GM10266 (cell line): ENCODE measurements around the gene ZNF275.

Source experiments
- DNase-seq: peaks from one replicate; pipeline ENCODE4 v3.0.0; 2012; ENCODE audit errors: extremely low spot score
- TF ChIP-seq, protein P1 (sequence below): IDR thresholded peaks from 2 replicates; pipeline ENCODE4 v1.5.1; 2012; ENCODE audit warnings: mild to moderate bottlenecking, low read depth; ENCODE audit not compliant: control insufficient read depth, insufficient read depth; ENCODE audit errors: missing control alignments

Gene ZNF275

DNA sequence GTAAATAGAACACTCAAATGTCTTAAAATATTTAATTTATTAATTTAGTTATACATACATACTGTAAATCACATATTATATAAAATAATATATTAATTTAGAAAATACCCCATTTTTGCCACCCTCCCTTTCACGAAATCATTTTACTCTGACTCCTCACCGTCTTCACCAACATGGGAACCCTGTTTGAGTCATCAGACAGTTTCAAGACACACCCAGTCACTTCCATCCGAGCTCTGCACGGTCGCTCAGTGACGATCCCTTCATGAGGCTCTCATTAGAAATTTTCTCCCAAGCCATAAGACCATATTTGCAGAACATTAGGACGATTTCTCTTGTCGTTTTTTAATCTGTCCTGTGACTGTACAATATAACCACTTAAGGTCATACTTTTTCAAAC, 14.5 kb downstream of the ZNF275 start:
- no peak for DNase-seq
- TF ChIP-seq, protein P1, sequence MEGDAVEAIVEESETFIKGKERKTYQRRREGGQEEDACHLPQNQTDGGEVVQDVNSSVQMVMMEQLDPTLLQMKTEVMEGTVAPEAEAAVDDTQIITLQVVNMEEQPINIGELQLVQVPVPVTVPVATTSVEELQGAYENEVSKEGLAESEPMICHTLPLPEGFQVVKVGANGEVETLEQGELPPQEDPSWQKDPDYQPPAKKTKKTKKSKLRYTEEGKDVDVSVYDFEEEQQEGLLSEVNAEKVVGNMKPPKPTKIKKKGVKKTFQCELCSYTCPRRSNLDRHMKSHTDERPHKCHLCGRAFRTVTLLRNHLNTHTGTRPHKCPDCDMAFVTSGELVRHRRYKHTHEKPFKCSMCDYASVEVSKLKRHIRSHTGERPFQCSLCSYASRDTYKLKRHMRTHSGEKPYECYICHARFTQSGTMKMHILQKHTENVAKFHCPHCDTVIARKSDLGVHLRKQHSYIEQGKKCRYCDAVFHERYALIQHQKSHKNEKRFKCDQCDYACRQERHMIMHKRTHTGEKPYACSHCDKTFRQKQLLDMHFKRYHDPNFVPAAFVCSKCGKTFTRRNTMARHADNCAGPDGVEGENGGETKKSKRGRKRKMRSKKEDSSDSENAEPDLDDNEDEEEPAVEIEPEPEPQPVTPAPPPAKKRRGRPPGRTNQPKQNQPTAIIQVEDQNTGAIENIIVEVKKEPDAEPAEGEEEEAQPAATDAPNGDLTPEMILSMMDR: no peak

DNA sequence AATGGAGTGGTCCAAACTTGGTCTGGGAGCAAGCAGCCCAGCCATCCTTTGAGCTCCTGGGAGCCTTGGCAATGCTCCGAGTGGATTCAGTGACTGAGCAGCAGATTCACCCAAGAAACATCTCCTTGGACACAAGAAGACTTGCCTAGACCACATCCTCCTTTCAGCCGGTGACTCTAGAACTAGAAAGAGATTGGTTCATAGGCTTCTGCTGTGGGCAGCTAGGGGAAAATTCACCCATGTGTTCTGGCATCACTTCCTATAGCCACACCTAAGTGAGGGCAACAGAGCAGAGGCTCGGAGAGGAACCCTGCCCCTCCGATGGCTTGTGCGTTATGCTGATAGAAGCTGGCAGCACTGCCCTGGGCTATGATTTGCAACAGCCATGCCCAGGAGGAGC, 16.0 kb downstream of the ZNF275 start:
- TF ChIP-seq, protein P1: no peak
- no peak for DNase-seq

DNA sequence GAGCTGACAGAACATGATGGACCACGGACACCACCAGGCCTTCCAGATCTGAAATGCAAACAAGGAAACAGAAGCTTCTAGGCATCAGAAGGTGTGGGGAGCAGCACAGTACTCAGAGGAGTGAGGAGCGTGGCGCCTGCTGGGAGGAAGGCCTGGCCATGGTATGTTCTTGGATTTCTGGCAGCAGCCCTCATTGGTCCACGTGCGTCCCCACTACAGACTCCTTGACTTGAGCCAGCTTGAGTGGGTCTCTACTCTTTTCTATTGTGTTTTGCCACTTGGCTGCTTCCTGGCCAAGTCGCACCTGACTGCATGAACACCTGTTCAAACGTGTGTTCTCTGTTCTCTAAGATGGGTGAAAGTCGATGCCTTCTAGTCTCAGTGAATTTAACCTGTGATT, 18.0 kb downstream of the ZNF275 start:
- TF ChIP-seq, protein P1: no peak
- no peak for DNase-seq

DNA sequence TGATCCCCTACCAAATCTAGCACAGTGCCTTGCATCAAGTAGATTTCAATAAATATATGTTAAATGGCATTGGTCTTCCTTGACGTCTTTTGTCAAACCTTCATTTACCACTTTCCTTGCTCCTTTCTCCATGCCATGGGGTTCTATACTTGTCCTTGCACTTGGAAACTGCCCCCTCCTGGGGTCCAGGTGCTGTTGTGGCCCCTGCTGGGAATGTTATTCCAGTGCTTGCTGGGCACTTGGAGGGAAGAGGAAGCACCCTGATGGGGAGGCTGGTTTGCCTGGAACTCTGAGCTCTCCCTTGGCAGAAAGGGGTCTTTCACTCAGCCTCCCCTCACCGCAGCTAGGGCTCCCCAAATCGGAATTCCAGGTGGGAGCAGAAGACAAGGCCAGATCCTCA, 18.9 kb downstream of the ZNF275 start:
- TF ChIP-seq, protein P1: no peak

DNA sequence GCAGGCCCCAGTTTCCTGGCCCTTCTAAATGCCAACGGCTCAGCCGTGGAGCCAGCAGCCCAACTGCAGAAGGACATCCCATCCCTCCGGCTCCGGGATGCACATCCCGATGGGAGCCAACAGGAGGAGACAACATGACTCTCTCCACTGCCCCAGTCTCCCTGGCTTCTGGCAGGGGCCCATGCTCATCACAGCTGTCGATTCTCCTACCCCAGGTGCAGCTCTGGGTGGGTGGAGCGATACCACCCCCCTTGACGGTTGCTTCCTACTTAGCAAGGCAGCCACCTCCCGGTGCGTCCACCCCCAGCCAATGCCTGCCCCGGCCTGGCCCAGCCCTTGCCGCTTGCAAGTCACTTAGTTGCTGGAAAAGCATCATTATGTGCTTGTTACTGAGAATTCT, 19.5 kb downstream of the ZNF275 start:
- TF ChIP-seq, protein P1: no peak
- no peak for DNase-seq

More for the DNA sequence above, 18.9 kb downstream of the ZNF275 start:
- DNase-seq: no peak

DNA sequence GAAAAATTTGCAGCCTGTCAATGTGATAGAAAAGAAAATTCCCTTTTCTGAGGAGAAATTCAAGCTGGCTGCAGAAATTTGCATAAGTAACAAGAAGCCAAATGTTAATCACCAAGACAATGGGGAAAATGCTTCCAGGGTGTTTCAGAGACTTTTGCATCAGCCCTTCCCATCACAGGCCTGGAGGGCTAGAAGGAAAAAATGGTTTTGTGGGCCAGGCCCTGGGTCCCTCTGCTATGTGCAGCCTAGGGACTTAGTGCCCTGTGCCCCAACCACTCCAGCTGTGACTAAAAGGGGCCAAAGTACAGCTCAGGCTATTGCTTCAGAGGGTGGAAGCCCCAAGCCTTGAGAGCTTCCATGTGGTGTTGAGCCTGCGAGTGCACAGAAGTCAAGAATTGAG, 23.9 kb downstream of the ZNF275 start:
- DNase-seq: no peak

DNA sequence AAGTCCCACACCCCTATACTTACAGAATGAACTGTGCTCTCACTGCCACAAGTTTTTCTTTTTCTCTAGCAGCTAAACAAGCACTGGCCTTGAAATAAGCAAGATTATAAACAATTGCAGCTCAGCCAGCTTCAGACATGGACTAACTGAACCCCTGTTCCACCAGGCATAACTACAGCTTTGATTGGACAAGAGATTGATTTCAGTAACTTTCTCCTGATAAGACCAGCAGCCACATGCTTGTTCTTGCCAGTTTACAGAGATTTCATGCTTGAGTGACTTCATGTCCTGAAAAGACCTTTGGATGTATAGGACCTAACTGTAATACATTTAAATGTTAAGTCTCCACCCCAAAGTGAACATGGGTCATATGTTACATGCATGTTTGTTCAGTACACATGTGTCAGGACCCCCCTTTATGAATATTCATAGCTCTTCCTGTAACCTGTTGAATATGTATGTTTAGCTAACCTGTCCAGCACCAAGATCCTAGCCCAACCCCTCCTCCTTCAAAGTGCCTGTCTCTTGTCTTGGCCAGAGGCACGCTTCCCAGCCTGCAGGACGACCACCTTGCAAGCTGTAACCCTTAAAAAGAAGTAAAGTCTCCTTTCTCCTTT, 27.9 kb downstream of the ZNF275 start:
- TF ChIP-seq, protein P1: no peak
- DNase-seq: no peak

More for the DNA sequence above, 23.9 kb downstream of the ZNF275 start:
- TF ChIP-seq, protein P1: no peak
